ENCODE measurements around the gene MPP2.

MPP2 gene

GRCh38 chr17:43881181-43881580, 26.2 kb downstream of the MPP2 start:
- no peak for TF ChIP-seq CTCF (IDR thresholded peaks at IDR 0.05; ENCODE audit: extremely low read depth, insufficient read depth, missing control alignments)
- in situ Hi-C loops (cut with MboI; ENCODE audit: low pct_unique_long_range_greater_than_20kb, low sequenced_read_pairs, unreplicated experiment): no loop called here

GRCh38 chr17:43880420-43880991, 26.8 kb downstream of the MPP2 start:
- peak; percentile 74 for DNase-seq (ENCODE audit: low spot score)
- peak; percentile 59 for TF ChIP-seq CTCF (IDR thresholded peaks at IDR 0.05; ENCODE audit: extremely low read depth, insufficient read depth, missing control alignments)
- in situ Hi-C loops (cut with MboI; ENCODE audit: low pct_unique_long_range_greater_than_20kb, low sequenced_read_pairs, unreplicated experiment): no loop called here

More at GRCh38 chr17:43881181-43881580, 26.2 kb downstream of the MPP2 start:
- no peak for DNase-seq (ENCODE audit: low spot score)

GRCh38 chr17:43879723-43880419, 27.5 kb downstream of the MPP2 start:
- TF ChIP-seq CTCF (IDR thresholded peaks at IDR 0.05; ENCODE audit: extremely low read depth, insufficient read depth, missing control alignments): no peak
- DNase-seq (ENCODE audit: low spot score): no peak
- in situ Hi-C loops (cut with MboI; ENCODE audit: low pct_unique_long_range_greater_than_20kb, low sequenced_read_pairs, unreplicated experiment): no loop called here

GRCh38 chr17:43878260-43879175, 28.8 kb downstream of the MPP2 start:
- in situ Hi-C loops (cut with MboI; ENCODE audit: low pct_unique_long_range_greater_than_20kb, low sequenced_read_pairs, unreplicated experiment): no loop called here
- peak; percentile 84 for DNase-seq (ENCODE audit: low spot score)
- TF ChIP-seq CTCF (IDR thresholded peaks at IDR 0.05; ENCODE audit: extremely low read depth, insufficient read depth, missing control alignments): peak; percentile 98

- DNase-seq (ENCODE audit: low spot score): no peak
- in situ Hi-C loops (cut with MboI; ENCODE audit: low pct_unique_long_range_greater_than_20kb, low sequenced_read_pairs, unreplicated experiment): no loop called here
- TF ChIP-seq CTCF (IDR thresholded peaks at IDR 0.05; ENCODE audit: extremely low read depth, insufficient read depth, missing control alignments): no peak
Measured at GRCh38 chr17:43877451-43878155, 29.7 kb downstream of the MPP2 start.

GRCh38 chr17:43877031-43877430, 30.3 kb downstream of the MPP2 start:
- in situ Hi-C loops (cut with MboI; ENCODE audit: low pct_unique_long_range_greater_than_20kb, low sequenced_read_pairs, unreplicated experiment): no loop called here
- TF ChIP-seq CTCF (IDR thresholded peaks at IDR 0.05; ENCODE audit: extremely low read depth, insufficient read depth, missing control alignments): no peak
- no peak for DNase-seq (ENCODE audit: low spot score)
